PC-3 (cell line): ENCODE data around the gene TADA2A. TPM values are rescaled to one million over a fixed set of nuclear protein-coding genes. Genes with fewer than 3 reads are reported as not detected.

Source experiments
- ATAC-seq: fragments of 200-7000 bp; cut with Tn5 transposase; 2 replicates; pipeline ENCODE4 v1.9.1; 2020; ENCODE audit warnings: mild to moderate bottlenecking, moderate library complexity
- BruUV-seq: library from RNA; stranded (reverse); fragments of 400-500 nt; replicated peaks from 2 replicates; lab custom pipeline; 2021; lab: Mats Ljungman, UMichigan
- CTCF ChIA-PET: fragments of 300-600 bp; sonication (Branson Sonifier 250); formaldehyde crosslinking; loops from one replicate; lab custom pipeline; 2022; ENCODE audit warnings: antibody characterized with exemption; lab: Charles Lee
- POLR2A ChIA-PET: fragments of 300-600 bp; sonication (Branson Sonifier 250); formaldehyde crosslinking; loops from one replicate; lab custom pipeline; 2022; ENCODE audit warnings: antibody characterized with exemption; ENCODE audit not compliant: unreplicated experiment; lab: Charles Lee
- DNase-seq: peaks from one replicate; pipeline ENCODE4 v3.0.0-alpha.2; 2015
- H2AFZ ChIP-seq: fragments of 300-600 bp; sonication (generic); 2 replicates; pipeline ENCODE4 v1.6.0; 2016; ENCODE audit warnings: antibody characterized with exemption, low read length
- H3F3A ChIP-seq: fragments of 300-600 bp; sonication (generic); one replicate; pipeline ENCODE4 v1.6.0; 2017; ENCODE audit warnings: antibody characterized with exemption, low read length, control low read depth, mild to moderate bottlenecking; ENCODE audit not compliant: unreplicated experiment
- H3K27ac ChIP-seq: fragments of 300-600 bp; sonication (generic); 2 replicates; pipeline ENCODE4 v1.5.1; 2016; ENCODE audit warnings: mild to moderate bottlenecking, low read length
- H3K27me3 ChIP-seq: fragments of 300-600 bp; sonication (generic); 2 replicates; pipeline ENCODE4 v1.6.1; 2016; ENCODE audit warnings: low read length, mixed read lengths
- H3K36me3 ChIP-seq: fragments of 300-600 bp; sonication (generic); 2 replicates; pipeline ENCODE4 v1.6.1; 2016; ENCODE audit warnings: low read depth, mixed run types, low read length, mixed read lengths
- H3K4me1 ChIP-seq: fragments of 300-600 bp; sonication (generic); 2 replicates; pipeline ENCODE4 v1.5.1; 2016; ENCODE audit warnings: low read length; ENCODE audit not compliant: insufficient read depth
- H3K4me2 ChIP-seq: fragments of 300-600 bp; sonication (generic); 2 replicates; pipeline ENCODE4 v1.6.0; 2016; ENCODE audit warnings: low read length
- H3K4me3 ChIP-seq: fragments of 300-600 bp; sonication (generic); 2 replicates; pipeline ENCODE4 v1.5.1; 2016; ENCODE audit warnings: mild to moderate bottlenecking, low read length, mixed read lengths
- H3K79me2 ChIP-seq: fragments of 300-600 bp; sonication (generic); 2 replicates; pipeline ENCODE4 v1.6.1; 2017; ENCODE audit warnings: low read length, mixed read lengths
- H3K9ac ChIP-seq: fragments of 300-600 bp; sonication (generic); 2 replicates; pipeline ENCODE4 v1.6.0; 2016; ENCODE audit warnings: mild to moderate bottlenecking, low read length
- H3K9me2 ChIP-seq: fragments of 300-600 bp; sonication (generic); replicated peaks from 2 replicates; pipeline ENCODE4 v1.6.1; 2016; ENCODE audit warnings: mixed run types, low read length, mixed read lengths
- H3K9me3 ChIP-seq: fragments of 300-600 bp; sonication (generic); 2 replicates; pipeline ENCODE4 v1.6.1; 2016; ENCODE audit warnings: low read length, mixed read lengths
- H4K20me1 ChIP-seq: fragments of 300-600 bp; sonication (generic); 2 replicates; pipeline ENCODE4 v1.6.1; 2016; ENCODE audit warnings: low read length, mixed read lengths
- CTCF ChIP-seq: fragments of 300-600 bp; sonication (generic); conservative IDR thresholded peaks from 2 replicates; pipeline ENCODE4 v1.5.1; 2017; ENCODE audit warnings: antibody characterized with exemption, low read depth, mild to moderate bottlenecking, low read length
- EZH2 ChIP-seq: fragments of 300-600 bp; sonication (generic); IDR thresholded peaks from one replicate; pipeline ENCODE4 v1.6.1; 2017; ENCODE audit warnings: antibody characterized with exemption, mild to moderate bottlenecking, low read length; ENCODE audit not compliant: unreplicated experiment
- EZH2phosphoT487 ChIP-seq: fragments of 300-600 bp; sonication (generic); IDR thresholded peaks from 2 replicates; pipeline ENCODE4 v1.6.1; 2018; ENCODE audit warnings: mild to moderate bottlenecking, antibody characterized with exemption, low read length, borderline replicate concordance
- intact Hi-C: fragments of 100-400 bp; cut with micrococcal nuclease; formaldehyde crosslinking; loops from 2 replicates; pipeline ENCODE4 v1.9.0; 2023
- total RNA-seq: library from RNA; depleted of rRNA; stranded (reverse); fragments of >200 nt; gene quantifications from 2 replicates; pipeline ENCODE4 v1.2.3, GENCODE V29; 2014

TADA2A gene
- total RNA-seq, 1 experiment from 2014 or later, result 16.5 TPM

- H3K4me2 ChIP-seq, result no peak overlapping the region
- ATAC-seq (no peak), DNase-seq (no peak)
- no peaks in the 10 kb centered on the region for H3F3A ChIP-seq
- H3K27me3 ChIP-seq, result no peaks in the 10 kb centered on the region
- no peaks in the 10 kb centered on the region for H4K20me1 ChIP-seq
- BruUV-seq, result no TSS peak
- peaks cover 26% of the 10 kb centered on the region for H3K4me1 ChIP-seq
- no peak overlapping the region for H3K4me3 ChIP-seq
- TF ChIP-seq CTCF (no peak), EZH2 (no peak), EZH2phosphoT487 (no peak)
- ChIA-PET POLR2A (no interaction called here), CTCF (no interaction called here)
- H3K9ac ChIP-seq, result no peak overlapping the region
- H3K79me2 ChIP-seq, result no peaks in the 10 kb centered on the region
- no peaks in the 10 kb centered on the region for H3K9me3 ChIP-seq
- H3K36me3 ChIP-seq, result peaks cover 15% of the 10 kb centered on the region; the same call in 1 of the 2 replicates
- no peak overlapping the region for H3K27ac ChIP-seq
- intact Hi-C loops, result no loop called here
- no peaks in the 10 kb centered on the region for H3K9me2 ChIP-seq
- H2AFZ ChIP-seq, result no peak overlapping the region
These were observed 72.3 kb downstream of the TADA2A start for GRCh38 chr17:37479025-37479424.

- no peaks in the 10 kb centered on the region for H3K79me2 ChIP-seq
- H3K9me2 ChIP-seq, result no peaks in the 10 kb centered on the region
- no peak overlapping the region for H3K4me3 ChIP-seq
- DNase-seq, result no peak
- H3F3A ChIP-seq, result no peaks in the 10 kb centered on the region
- no peak overlapping the region for H2AFZ ChIP-seq
- no peak overlapping the region for H3K9ac ChIP-seq
- intact Hi-C loops, result loop anchor here (10.0 kb wide), 1 partner anchor 76 kb away; the partner anchor contains the start of genes ACACA and TADA2A
- H3K9me3 ChIP-seq, result no peaks in the 10 kb centered on the region
- H3K4me2 ChIP-seq, result no peak overlapping the region
- BruUV-seq, result no TSS peak
- no peak for ATAC-seq
- ChIA-PET CTCF (no interaction called here), POLR2A (no interaction called here)
- H3K27me3 ChIP-seq, result no peaks in the 10 kb centered on the region
- TF ChIP-seq EZH2 (no peak), EZH2phosphoT487 (no peak), CTCF (no peak)
- H4K20me1 ChIP-seq, result no peaks in the 10 kb centered on the region
- peaks cover 25% of the 10 kb centered on the region for H3K4me1 ChIP-seq
- peaks cover 11% of the 10 kb centered on the region; the same call in 1 of the 2 replicates for H3K36me3 ChIP-seq
- no peak overlapping the region for H3K27ac ChIP-seq
These were observed 73.7 kb downstream of the TADA2A start for GRCh38 chr17:37480427-37480826.

GRCh38 chr17:37481001-37481665 is 74.4 kb downstream of the TADA2A start:
- Histone ChIP-seq H3K9me3 (no peaks in the 10 kb centered on the region), H3K27me3 (no peaks in the 10 kb centered on the region), H2AFZ (no peak overlapping the region), H3K36me3 (peaks cover 11% of the 10 kb centered on the region; the same call in 1 of the 2 replicates), H3K4me1 (peaks cover 18% of the 10 kb centered on the region), H3K4me3 (no peak overlapping the region), H3K4me2 (no peak overlapping the region), H3F3A (no peaks in the 10 kb centered on the region), H3K27ac (no peak overlapping the region), H3K9me2 (no peaks in the 10 kb centered on the region), H4K20me1 (no peaks in the 10 kb centered on the region), H3K79me2 (no peaks in the 10 kb centered on the region), H3K9ac (no peak overlapping the region)
- CTCF ChIA-PET, result interaction anchor here (0.6 kb wide), 1 partner anchor 9 kb away, joined by 3 read pairs; the partner anchor contains the start of gene DUSP14
- POLR2A ChIA-PET, result no interaction called here
- DNase-seq (no peak), ATAC-seq (no peak)
- intact Hi-C loops, result loop anchor here (10.0 kb wide), 1 partner anchor 76 kb away; the partner anchor contains the start of genes ACACA and TADA2A
- no TSS peak for BruUV-seq
- TF ChIP-seq EZH2phosphoT487 (no peak), CTCF (no peak), EZH2 (no peak)
